HT-29 (cell line): ENCODE measurements around the gene TP53INP2. TPM values are rescaled to one million over a fixed set of nuclear protein-coding genes. Genes with fewer than 3 reads are reported as not detected.
"Not testable (repeated sequence)": the region's sequence is repeated elsewhere in the genome, so short reads cannot be mapped to it uniquely, and the experiment has no call there.

ENCODE experiments used
- DNase-seq: peaks from one replicate; pipeline ENCODE4 v3.0.0-alpha.2; 2015; ENCODE audit warnings: low spot score
- total RNA-seq: library from RNA; depleted of rRNA; stranded (reverse); fragments of >200 nt; shearing (Covaris generic); gene quantifications from 2 replicates; pipeline ENCODE4 v1.2.3, GENCODE V29; 2014

Gene TP53INP2
- total RNA-seq, 1 experiment from 2014 or later, result 4.3 TPM

GRCh38 chr20:34705397-34706301 lies 1.5 kb downstream of the TP53INP2 start:
- DNase-seq, result peak; percentile 93

GRCh38 chr20:34706302-34706875 lies 2.2 kb downstream of the TP53INP2 start:
- no peak for DNase-seq

GRCh38 chr20:34706912-34707784 lies 3.0 kb downstream of the TP53INP2 start:
- DNase-seq, result no peak

GRCh38 chr20:34708621-34709043 lies 4.5 kb downstream of the TP53INP2 start:
- peak; percentile 78 for DNase-seq

GRCh38 chr20:34709044-34709830 lies 5.1 kb downstream of the TP53INP2 start:
- DNase-seq, result peak; percentile 95

GRCh38 chr20:34709831-34710567 lies 5.9 kb downstream of the TP53INP2 start:
- DNase-seq, result peak; percentile 95

- DNase-seq, result peak; percentile 27
These were observed 6.4 kb downstream of the TP53INP2 start for GRCh38 chr20:34710568-34710839.

- DNase-seq, result no peak
These were observed 6.9 kb downstream of the TP53INP2 start for GRCh38 chr20:34710861-34711574.

- DNase-seq, result no peak
These were observed 7.8 kb downstream of the TP53INP2 start for GRCh38 chr20:34711813-34712430.

GRCh38 chr20:34712525-34713192 lies 8.5 kb downstream of the TP53INP2 start:
- no peak for DNase-seq

GRCh38 chr20:34713194-34713943 lies 9.2 kb downstream of the TP53INP2 start:
- peak; percentile 64 for DNase-seq

- DNase-seq, result not testable (repeated sequence)
These were observed 9.9 kb downstream of the TP53INP2 start for GRCh38 chr20:34713944-34714515.

- no peak for DNase-seq
These were observed 11.2 kb downstream of the TP53INP2 start for GRCh38 chr20:34715384-34715783.

GRCh38 chr20:34716921-34717229 lies 12.7 kb downstream of the TP53INP2 start:
- DNase-seq, result no peak

- DNase-seq, result no peak
These were observed 13.3 kb downstream of the TP53INP2 start for GRCh38 chr20:34717230-34718095.

GRCh38 chr20:34719242-34720017 lies 15.3 kb downstream of the TP53INP2 start:
- not testable (repeated sequence) for DNase-seq
